ENCODE data around the gene PYGM.

DNA sequence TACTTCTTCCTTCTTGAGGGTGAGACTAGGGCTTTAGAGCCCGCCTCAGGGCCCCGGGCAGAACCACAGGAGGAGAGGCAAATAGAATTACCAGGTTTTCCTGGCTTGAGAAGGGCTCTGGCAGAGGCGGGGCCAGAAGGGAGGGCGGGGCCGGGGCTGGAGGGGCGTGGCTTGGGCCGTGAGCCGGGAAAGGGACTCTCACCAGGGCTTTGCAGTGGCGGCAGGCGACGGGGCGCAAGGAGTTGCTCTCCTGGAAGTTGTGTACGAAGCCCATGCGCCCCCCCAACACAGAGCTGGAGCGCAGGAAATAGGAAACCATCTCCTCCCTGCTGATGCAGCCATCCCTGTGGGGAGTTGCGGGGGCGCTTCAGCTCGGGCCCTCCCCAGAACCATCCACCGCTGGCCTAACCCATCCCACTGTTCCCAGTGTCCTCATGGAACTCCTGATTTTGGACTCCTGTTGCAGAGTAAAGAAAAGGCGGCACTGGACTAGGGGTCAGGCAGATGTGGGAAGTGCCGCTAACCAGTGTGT, 29.9 kb downstream of the PYGM start:
- TF ChIP-seq, protein P1, sequence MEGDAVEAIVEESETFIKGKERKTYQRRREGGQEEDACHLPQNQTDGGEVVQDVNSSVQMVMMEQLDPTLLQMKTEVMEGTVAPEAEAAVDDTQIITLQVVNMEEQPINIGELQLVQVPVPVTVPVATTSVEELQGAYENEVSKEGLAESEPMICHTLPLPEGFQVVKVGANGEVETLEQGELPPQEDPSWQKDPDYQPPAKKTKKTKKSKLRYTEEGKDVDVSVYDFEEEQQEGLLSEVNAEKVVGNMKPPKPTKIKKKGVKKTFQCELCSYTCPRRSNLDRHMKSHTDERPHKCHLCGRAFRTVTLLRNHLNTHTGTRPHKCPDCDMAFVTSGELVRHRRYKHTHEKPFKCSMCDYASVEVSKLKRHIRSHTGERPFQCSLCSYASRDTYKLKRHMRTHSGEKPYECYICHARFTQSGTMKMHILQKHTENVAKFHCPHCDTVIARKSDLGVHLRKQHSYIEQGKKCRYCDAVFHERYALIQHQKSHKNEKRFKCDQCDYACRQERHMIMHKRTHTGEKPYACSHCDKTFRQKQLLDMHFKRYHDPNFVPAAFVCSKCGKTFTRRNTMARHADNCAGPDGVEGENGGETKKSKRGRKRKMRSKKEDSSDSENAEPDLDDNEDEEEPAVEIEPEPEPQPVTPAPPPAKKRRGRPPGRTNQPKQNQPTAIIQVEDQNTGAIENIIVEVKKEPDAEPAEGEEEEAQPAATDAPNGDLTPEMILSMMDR (IDR thresholded peaks at IDR 0.05) = no peak
- no peak for TF ChIP-seq POLR2A (IDR thresholded peaks at IDR 0.05)

Data from testis (tissue), 2 donors.